ENCODE results near the gene YES1. TPM values are rescaled to one million over a fixed set of nuclear protein-coding genes. Genes with fewer than 3 reads are reported as not detected.

The YES1 gene
- total and polyA plus RNA-seq, 2 of the 13 experiments (the other 11 are each of a cell fraction or from before 2014, with no cell fraction given): 17.2 to 70.8 TPM

DNA sequence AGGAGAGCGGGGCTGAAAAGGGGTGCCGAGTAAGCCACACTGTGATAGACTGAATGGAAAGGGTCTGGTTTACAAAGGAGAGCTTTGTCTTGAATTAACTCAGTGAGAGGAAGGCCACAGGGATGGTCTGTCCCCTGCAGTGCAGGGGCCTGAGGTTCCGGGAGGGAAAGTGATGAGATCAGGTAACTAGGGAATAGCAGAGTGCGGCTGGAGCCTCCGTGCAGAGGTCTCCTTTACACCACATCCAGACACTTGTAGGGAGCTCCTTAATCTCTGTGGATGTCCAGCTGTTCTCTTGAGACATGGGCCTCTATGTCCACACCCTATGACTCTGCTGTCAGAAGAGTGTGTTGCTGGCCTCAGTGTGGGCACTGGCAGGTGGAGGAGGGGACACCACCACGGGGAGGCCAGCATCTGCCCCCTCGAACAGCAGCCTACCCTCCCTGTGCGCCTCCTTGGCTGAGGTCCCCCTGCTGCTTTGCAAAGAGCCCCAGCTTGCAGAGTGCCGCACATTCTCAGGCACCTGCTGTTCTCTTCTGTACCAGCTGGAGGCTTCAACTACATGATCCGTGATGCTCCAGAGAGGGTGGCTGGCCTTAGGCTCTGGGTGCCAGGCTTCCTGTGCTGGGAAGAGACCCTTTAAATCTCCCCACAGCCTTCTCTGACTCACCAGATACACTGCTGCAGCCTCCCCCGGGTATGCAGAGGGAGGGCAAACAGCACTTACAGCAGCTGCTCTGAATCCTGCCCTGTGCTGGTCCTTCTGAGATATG, 125.5 kb downstream of the YES1 start (continued):
- TF ChIP-seq, protein P1, sequence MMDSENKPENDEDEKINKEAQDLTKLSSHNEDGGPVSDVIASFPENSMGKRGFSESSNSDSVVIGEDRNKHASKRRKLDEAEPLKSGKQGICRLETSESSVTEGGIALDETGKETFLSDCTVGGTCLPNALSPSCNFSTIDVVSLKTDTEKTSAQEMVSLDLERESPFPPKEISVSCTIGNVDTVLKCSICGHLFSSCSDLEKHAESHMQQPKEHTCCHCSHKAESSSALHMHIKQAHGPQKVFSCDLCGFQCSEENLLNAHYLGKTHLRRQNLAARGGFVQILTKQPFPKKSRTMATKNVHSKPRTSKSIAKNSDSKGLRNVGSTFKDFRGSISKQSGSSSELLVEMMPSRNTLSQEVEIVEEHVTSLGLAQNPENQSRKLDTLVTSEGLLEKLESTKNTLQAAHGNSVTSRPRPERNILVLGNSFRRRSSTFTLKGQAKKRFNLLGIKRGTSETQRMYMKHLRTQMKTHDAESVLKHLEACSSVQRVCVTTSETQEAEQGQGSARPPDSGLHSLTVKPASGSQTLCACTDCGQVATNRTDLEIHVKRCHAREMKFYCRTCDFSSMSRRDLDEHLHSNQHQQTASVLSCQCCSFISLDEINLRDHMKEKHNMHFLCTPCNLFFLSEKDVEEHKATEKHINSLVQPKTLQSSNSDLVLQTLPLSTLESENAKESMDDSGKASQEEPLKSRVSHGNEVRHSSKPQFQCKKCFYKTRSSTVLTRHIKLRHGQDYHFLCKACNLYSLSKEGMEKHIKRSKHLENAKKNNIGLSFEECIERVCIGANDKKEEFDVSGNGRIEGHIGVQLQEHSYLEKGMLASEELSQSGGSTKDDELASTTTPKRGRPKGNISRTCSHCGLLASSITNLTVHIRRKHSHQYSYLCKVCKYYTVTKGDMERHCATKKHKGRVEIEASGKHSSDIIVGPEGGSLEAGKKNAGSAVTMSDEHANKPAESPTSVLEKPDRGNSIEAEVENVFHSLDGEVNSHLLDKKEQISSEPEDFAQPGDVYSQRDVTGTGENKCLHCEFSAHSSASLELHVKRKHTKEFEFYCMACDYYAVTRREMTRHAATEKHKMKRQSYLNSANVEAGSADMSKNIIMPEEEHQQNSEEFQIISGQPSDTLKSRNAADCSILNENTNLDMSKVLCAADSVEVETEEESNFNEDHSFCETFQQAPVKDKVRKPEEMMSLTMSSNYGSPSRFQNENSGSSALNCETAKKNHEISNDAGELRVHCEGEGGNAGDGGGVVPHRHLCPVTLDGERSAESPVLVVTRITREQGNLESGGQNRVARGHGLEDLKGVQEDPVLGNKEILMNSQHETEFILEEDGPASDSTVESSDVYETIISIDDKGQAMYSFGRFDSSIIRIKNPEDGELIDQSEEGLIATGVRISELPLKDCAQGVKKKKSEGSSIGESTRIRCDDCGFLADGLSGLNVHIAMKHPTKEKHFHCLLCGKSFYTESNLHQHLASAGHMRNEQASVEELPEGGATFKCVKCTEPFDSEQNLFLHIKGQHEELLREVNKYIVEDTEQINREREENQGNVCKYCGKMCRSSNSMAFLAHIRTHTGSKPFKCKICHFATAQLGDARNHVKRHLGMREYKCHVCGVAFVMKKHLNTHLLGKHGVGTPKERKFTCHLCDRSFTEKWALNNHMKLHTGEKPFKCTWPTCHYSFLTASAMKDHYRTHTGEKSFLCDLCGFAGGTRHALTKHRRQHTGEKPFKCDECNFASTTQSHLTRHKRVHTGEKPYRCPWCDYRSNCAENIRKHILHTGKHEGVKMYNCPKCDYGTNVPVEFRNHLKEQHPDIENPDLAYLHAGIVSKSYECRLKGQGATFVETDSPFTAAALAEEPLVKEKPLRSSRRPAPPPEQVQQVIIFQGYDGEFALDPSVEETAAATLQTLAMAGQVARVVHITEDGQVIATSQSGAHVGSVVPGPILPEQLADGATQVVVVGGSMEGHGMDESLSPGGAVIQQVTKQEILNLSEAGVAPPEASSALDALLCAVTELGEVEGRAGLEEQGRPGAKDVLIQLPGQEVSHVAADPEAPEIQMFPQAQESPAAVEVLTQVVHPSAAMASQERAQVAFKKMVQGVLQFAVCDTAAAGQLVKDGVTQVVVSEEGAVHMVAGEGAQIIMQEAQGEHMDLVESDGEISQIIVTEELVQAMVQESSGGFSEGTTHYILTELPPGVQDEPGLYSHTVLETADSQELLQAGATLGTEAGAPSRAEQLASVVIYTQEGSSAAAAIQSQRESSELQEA (CRISPR knock-in tag; IDR thresholded peaks at IDR 0.05; ENCODE audit: not compliant biosample characterization): no peak
- TF ChIP-seq, protein P2, sequence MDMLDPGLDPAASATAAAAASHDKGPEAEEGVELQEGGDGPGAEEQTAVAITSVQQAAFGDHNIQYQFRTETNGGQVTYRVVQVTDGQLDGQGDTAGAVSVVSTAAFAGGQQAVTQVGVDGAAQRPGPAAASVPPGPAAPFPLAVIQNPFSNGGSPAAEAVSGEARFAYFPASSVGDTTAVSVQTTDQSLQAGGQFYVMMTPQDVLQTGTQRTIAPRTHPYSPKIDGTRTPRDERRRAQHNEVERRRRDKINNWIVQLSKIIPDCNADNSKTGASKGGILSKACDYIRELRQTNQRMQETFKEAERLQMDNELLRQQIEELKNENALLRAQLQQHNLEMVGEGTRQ (IDR thresholded peaks at IDR 0.05; ENCODE audit: low read depth, low read length): no peak
- TF ChIP-seq, protein P2 (CRISPR knock-in tag; IDR thresholded peaks at IDR 0.05; ENCODE audit: borderline replicate concordance): no peak
- TF ChIP-seq ZNF776 (CRISPR knock-in tag; IDR thresholded peaks at IDR 0.05): no peak
- TF ChIP-seq ATM (IDR thresholded peaks at IDR 0.05; ENCODE audit: borderline replicate concordance): no peak

Data from HepG2 (cell line).